ENCODE measurements around the gene VPS4A.

DNA sequence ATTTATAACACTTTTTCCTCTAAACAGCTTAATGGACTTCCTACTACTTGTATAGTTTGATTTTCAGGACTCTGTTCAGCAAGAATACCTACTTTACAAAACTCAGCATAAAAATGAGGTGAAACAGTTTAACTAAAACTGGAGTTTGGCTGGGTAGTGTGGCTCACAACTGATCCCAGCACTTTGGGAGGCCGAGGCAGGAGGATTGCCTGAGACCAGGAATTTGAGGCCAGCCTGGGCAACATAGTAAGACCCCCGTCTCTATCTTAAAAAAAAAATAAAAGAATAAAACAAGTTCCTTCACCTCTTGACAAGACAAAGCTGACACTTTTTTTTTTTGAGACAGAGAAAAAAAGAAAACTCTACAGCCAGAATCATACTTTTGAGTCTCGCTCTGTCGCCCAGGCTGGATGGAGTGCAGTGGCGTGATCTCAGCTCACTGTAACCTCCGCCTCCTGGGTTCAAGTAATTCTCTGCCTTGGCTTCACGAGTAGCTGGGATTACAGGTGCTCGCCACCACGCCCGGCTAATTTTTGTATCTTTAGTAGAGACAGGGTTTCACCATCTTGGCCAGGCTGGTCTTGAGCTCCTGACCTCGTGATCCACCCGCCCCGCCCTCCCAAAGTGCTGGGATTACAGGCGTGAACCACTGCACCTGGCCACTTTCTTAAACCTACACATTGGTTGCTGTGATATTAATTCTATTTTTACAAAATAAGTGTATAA, 16.6 kb downstream of the VPS4A start:
- TF ChIP-seq CTCF (IDR thresholded peaks at IDR 0.05) (no peak), EZH2 (IDR thresholded peaks at IDR 0.05; ENCODE audit: borderline replicate concordance, insufficient read depth, low read depth, low read length, poor library complexity, severe bottlenecking) (no peak)

All from B cell (primary cell).